Fibroblast of pulmonary artery (primary cell): Measurements from ENCODE around the gene PRMT7.

ENCODE experiments used
- DNase-seq: peaks from one replicate; pipeline ENCODE4 v3.0.0-alpha.2; 2010; ENCODE audit warnings: low read depth
- H3K4me3 ChIP-seq: replicated peaks from 2 replicates; pipeline ENCODE4 v1.5.1; 2011; ENCODE audit warnings: low read depth, mild to moderate bottlenecking, control low read depth, low read length, moderate library complexity
- CTCF ChIP-seq: IDR thresholded peaks from 2 replicates; pipeline ENCODE4 v1.5.1; 2011; ENCODE audit warnings: mild to moderate bottlenecking, control low read depth, low read length, inconsistent platforms; ENCODE audit errors: missing control alignments

Gene PRMT7

GRCh38 chr16:68367030-68367429, 56.2 kb downstream of the PRMT7 start:
- TF ChIP-seq CTCF, result peak; percentile 37
- DNase-seq, result peak; percentile 41
- H3K4me3 ChIP-seq, result no peak overlapping the region

- TF ChIP-seq CTCF, result no peak
- no peak for DNase-seq
- H3K4me3 ChIP-seq, result no peak overlapping the region
Measured at GRCh38 chr16:68367440-68367839, 56.6 kb downstream of the PRMT7 start.

GRCh38 chr16:68367891-68368290, 57.1 kb downstream of the PRMT7 start:
- no peak for DNase-seq
- H3K4me3 ChIP-seq, result no peak overlapping the region
- TF ChIP-seq CTCF, result no peak

- no peak overlapping the region for H3K4me3 ChIP-seq
- DNase-seq, result no peak
- TF ChIP-seq CTCF, result no peak
Measured at GRCh38 chr16:68368301-68368888, 57.6 kb downstream of the PRMT7 start.

- no peak for DNase-seq
- no peak overlapping the region for H3K4me3 ChIP-seq
- no peak for TF ChIP-seq CTCF
Measured at GRCh38 chr16:68369168-68369567, 58.3 kb downstream of the PRMT7 start.

GRCh38 chr16:68369697-68370580, 59.1 kb downstream of the PRMT7 start:
- DNase-seq, result no peak
- no peak overlapping the region for H3K4me3 ChIP-seq
- TF ChIP-seq CTCF, result no peak
